Fibroblast of villous mesenchyme (primary cell): ENCODE data around the gene DPP7. TPM values are rescaled to one million over a fixed set of nuclear protein-coding genes. Genes with fewer than 3 reads are reported as not detected.

Source experiments
- DNase-seq: peaks from one replicate; pipeline ENCODE4 v3.0.0-alpha.2; 2010; ENCODE audit warnings: low read depth
- H3K4me3 ChIP-seq: 2 replicates; pipeline ENCODE4 v1.5.1; 2011; ENCODE audit warnings: low read depth, mild to moderate bottlenecking, low read length
- total RNA-seq: library from RNA; depleted of rRNA; stranded (reverse); fragments of >200 nt; gene quantifications from 2 replicates; pipeline ENCODE4 v1.2.3, GENCODE V29; 2012
- TF ChIP-seq, protein P1 (sequence below): IDR thresholded peaks from 2 replicates; pipeline ENCODE4 v1.5.1; 2012; ENCODE audit warnings: low read depth, mild to moderate bottlenecking, low read length; ENCODE audit not compliant: insufficient read depth

DPP7 gene
- total RNA-seq = 41.5 and 44.8 TPM in 2 replicates

DNA sequence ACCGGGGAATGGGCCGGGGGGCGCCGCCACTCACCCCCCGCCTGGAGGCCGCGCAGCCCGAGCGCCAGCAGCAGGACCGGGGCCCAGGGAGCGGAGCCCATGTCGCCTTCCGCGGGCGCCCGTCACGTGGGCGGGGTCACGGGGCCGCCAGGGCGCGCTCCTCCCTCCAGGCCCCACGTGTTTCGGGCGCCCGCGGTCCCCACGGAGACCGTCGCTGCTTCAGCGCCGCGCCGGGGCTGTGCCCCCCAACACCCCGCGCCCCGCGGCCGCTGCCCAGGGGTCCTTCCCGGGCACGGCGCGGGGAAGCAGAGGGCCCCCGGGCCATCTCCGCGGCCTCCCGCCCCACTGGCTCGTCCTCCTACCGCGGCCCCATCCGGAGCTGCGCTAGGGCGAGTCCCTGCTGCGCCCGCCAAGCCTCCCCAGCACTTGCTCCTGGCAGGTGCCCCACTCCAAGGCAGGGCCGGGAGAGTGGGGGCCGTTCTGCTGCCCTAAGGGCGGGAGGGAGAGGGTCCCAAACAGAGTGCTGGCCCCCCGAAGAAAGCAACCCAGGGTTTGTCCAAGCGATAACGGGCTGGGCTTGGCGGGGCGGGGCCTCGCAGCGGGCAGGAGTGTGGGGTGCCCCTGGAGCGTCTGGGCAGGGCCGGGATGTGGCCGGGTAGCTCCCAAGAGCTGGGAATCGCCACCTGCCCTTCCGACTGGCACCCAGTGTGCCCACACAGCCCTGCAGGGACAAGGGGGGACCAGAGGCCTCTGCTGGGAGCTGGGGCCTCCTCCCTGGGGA is at the start of gene DPP7:
TSS of gene DPP7 (minus strand) at position 121 of the 781 bp plus-strand sequence. CDS start at position 101, 20 bp downstream.
- TF ChIP-seq, protein P1, sequence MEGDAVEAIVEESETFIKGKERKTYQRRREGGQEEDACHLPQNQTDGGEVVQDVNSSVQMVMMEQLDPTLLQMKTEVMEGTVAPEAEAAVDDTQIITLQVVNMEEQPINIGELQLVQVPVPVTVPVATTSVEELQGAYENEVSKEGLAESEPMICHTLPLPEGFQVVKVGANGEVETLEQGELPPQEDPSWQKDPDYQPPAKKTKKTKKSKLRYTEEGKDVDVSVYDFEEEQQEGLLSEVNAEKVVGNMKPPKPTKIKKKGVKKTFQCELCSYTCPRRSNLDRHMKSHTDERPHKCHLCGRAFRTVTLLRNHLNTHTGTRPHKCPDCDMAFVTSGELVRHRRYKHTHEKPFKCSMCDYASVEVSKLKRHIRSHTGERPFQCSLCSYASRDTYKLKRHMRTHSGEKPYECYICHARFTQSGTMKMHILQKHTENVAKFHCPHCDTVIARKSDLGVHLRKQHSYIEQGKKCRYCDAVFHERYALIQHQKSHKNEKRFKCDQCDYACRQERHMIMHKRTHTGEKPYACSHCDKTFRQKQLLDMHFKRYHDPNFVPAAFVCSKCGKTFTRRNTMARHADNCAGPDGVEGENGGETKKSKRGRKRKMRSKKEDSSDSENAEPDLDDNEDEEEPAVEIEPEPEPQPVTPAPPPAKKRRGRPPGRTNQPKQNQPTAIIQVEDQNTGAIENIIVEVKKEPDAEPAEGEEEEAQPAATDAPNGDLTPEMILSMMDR = no peak
- DNase-seq = peak; percentile 51
- H3K4me3 ChIP-seq = peak within 1 kb of the TSS; percentile 63

- DNase-seq = no peak
These were observed 49.3 kb upstream of the DPP7 start for GRCh38 chr9:137163805-137164204.

DNA sequence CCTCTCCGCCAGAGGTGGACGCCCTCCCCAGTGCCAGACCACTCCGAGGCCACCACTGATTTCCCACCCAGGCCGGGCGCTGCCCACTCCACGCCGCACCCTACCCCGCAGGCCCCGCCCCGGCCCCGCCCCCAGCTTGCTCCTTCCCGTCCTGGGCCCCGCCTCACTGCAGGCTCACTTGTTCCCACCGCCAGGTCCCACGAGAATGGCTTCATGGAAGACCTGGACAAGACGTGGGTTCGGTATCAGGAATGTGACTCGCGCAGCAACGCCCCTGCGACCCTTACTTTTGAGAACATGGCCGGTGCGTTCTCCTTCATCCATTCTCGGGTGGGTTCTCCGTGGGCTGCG is 48.8 kb upstream of the DPP7 start:
- H3K4me3 ChIP-seq = peak overlapping the region; percentile 55
- TF ChIP-seq, protein P1 = no peak
- DNase-seq = no peak

More at GRCh38 chr9:137163805-137164204, 49.3 kb upstream of the DPP7 start:
- TF ChIP-seq, protein P1 = no peak
- no peak overlapping the region for H3K4me3 ChIP-seq

- H3K4me3 ChIP-seq = peak overlapping the region; percentile 55
- no peak for DNase-seq
These were observed 48.2 kb upstream of the DPP7 start for GRCh38 chr9:137162505-137163364.

DNA sequence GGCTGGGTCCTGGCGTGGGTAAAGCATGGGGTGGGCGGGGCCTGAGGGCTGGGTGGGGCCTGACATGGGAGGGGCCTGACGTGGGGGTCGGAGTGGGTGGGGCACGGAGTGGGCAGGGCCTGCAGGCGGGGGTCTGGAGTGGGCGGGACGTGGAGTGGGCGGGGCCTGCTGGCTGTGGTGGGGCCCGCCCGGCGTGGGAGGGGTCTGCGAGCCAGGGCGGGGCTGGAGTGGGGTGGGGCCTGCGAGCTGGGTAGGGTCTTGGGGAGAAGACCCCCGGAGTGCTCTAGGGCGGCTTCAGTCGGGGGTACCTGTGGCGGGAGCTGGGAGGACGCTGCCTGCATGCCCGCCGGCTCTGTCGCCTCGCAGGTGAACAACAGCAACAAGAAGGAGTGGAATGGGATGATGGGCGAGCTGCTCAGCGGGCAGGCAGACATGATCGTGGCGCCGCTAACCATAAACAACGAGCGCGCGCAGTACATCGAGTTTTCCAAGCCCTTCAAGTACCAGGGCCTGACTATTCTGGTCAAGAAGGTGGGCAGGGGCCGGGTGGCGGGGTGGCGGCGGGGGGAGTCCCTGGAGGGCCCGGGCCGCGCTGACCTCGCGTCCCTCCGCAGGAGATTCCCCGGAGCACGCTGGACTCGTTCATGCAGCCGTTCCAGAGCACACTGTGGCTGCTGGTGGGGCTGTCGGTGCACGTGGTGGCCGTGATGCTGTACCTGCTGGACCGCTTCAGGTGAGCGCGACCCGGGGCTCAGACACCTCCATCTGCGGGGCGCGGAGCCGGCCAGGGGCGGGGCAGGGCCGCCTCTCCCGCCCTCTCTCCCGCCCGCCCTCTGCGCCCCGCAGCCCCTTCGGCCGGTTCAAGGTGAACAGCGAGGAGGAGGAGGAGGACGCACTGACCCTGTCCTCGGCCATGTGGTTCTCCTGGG is 47.3 kb upstream of the DPP7 start:
- TF ChIP-seq, protein P1 = no peak
- DNase-seq = no peak

More at GRCh38 chr9:137162505-137163364, 48.2 kb upstream of the DPP7 start:
- TF ChIP-seq, protein P1 = no peak

More for the DNA sequence above, 47.3 kb upstream of the DPP7 start:
- H3K4me3 ChIP-seq = no peak overlapping the region
